H9 (cell line): ENCODE data around the gene PHF21B. TPM values are rescaled to one million over a fixed set of nuclear protein-coding genes. Genes with fewer than 3 reads are reported as not detected.

Experiments
- DNase-seq: peaks from one replicate; pipeline ENCODE4 v3.0.0-alpha.2; 2017
- H2AFZ ChIP-seq: one replicate; pipeline ENCODE4 v1.6.1; 2013; ENCODE audit warnings: mild to moderate bottlenecking, low read length, control low read depth, moderate library complexity
- H2AK5ac ChIP-seq: 2 replicates; pipeline ENCODE4 v1.6.1; 2013; ENCODE audit warnings: low read length, control low read depth, mixed read lengths; ENCODE audit not compliant: insufficient read length
- H2BK120ac ChIP-seq: one replicate; pipeline ENCODE4 v1.6.1; 2013; ENCODE audit warnings: low read depth, mild to moderate bottlenecking, low read length, control low read depth, inconsistent platforms; ENCODE audit not compliant: poor library complexity, severe bottlenecking
- H2BK12ac ChIP-seq: 2 replicates; pipeline ENCODE4 v1.6.1; 2013; ENCODE audit warnings: low read length, control low read depth, mixed read lengths, low read depth; ENCODE audit not compliant: insufficient read length
- H2BK15ac ChIP-seq: 2 replicates; pipeline ENCODE4 v1.6.1; 2013; ENCODE audit warnings: low read depth, low read length, control low read depth
- H2BK20ac ChIP-seq: one replicate; pipeline ENCODE4 v1.6.1; 2013; ENCODE audit warnings: low read depth, mild to moderate bottlenecking, low read length, control low read depth, inconsistent platforms; ENCODE audit not compliant: poor library complexity, severe bottlenecking
- H2BK5ac ChIP-seq: 2 replicates; pipeline ENCODE4 v1.6.1; 2013; ENCODE audit warnings: low read length, control low read depth, mixed read lengths; ENCODE audit not compliant: insufficient read length
- H3K14ac ChIP-seq: 2 replicates; pipeline ENCODE4 v1.6.1; 2013; ENCODE audit warnings: low read length, control low read depth; ENCODE audit not compliant: insufficient read depth
- H3K18ac ChIP-seq: 2 replicates; pipeline ENCODE4 v1.6.1; 2013; ENCODE audit warnings: low read depth, mild to moderate bottlenecking, mixed read lengths, low read length, control low read depth; ENCODE audit not compliant: insufficient read length
- H3K23ac ChIP-seq: 2 replicates; pipeline ENCODE4 v1.6.1; 2013; ENCODE audit warnings: low read length, control low read depth, mixed read lengths, low read depth; ENCODE audit not compliant: insufficient read length
- H3K23me2 ChIP-seq: 2 replicates; pipeline ENCODE4 v1.6.1; 2013; ENCODE audit warnings: low read depth, mild to moderate bottlenecking, mixed read lengths, low read length, control low read depth; ENCODE audit not compliant: insufficient read length, poor library complexity, severe bottlenecking
- H3K27ac ChIP-seq: 2 replicates; pipeline ENCODE4 v1.5.1; 2013; ENCODE audit warnings: low read length, control low read depth, mixed read lengths, low read depth; ENCODE audit not compliant: insufficient read length
- H3K27me3 ChIP-seq: 2 replicates; pipeline ENCODE4 v1.6.1; 2013; ENCODE audit warnings: low read length, control low read depth, inconsistent platforms; ENCODE audit not compliant: insufficient read depth
- H3K4ac ChIP-seq: 2 replicates; pipeline ENCODE4 v1.6.1; 2013; ENCODE audit warnings: low read depth, mild to moderate bottlenecking, control low read depth, inconsistent platforms, low read length, moderate library complexity
- H3K4me1 ChIP-seq: 2 replicates; pipeline ENCODE4 v1.6.1; 2013; ENCODE audit warnings: low read length, control low read depth, inconsistent platforms; ENCODE audit not compliant: insufficient read depth
- H3K4me2 ChIP-seq: 2 replicates; pipeline ENCODE4 v1.6.1; 2013; ENCODE audit warnings: low read length, control low read depth, mixed read lengths; ENCODE audit not compliant: insufficient read length, insufficient read depth
- H3K56ac ChIP-seq: 2 replicates; pipeline ENCODE4 v1.6.1; 2013; ENCODE audit warnings: low read depth, mild to moderate bottlenecking, mixed read lengths, low read length, control low read depth; ENCODE audit not compliant: insufficient read length
- H3K79me1 ChIP-seq: 2 replicates; pipeline ENCODE4 v1.6.1; 2013; ENCODE audit warnings: low read depth, mild to moderate bottlenecking, moderate library complexity, low read length, control low read depth, inconsistent platforms; ENCODE audit not compliant: insufficient read depth, poor library complexity, severe bottlenecking
- H3K79me2 ChIP-seq: 2 replicates; pipeline ENCODE4 v1.6.1; 2013; ENCODE audit warnings: low read length, control low read depth, inconsistent platforms; ENCODE audit not compliant: insufficient read depth
- H3K9ac ChIP-seq: 2 replicates; pipeline ENCODE4 v1.6.1; 2013; ENCODE audit warnings: low read length, control low read depth, mixed read lengths; ENCODE audit not compliant: insufficient read length; ENCODE audit errors: extremely low read depth
- H3K9me3 ChIP-seq: one replicate; pipeline ENCODE4 v1.6.1; 2013; ENCODE audit warnings: low read depth, low read length, inconsistent platforms; ENCODE audit not compliant: control insufficient read depth
- H3T11ph ChIP-seq: one replicate; pipeline ENCODE4 v1.6.1; 2013; ENCODE audit warnings: mild to moderate bottlenecking, low read length, control low read depth, inconsistent platforms
- H4K20me1 ChIP-seq: one replicate; pipeline ENCODE4 v1.6.1; 2013; ENCODE audit not compliant: control insufficient read depth, insufficient read length, insufficient read depth
- H4K5ac ChIP-seq: 2 replicates; pipeline ENCODE4 v1.6.1; 2013; ENCODE audit warnings: low read depth, mild to moderate bottlenecking, mixed read lengths, low read length, control low read depth; ENCODE audit not compliant: insufficient read length
- H4K8ac ChIP-seq: replicated peaks from 2 replicates; pipeline ENCODE4 v1.6.1; 2013; ENCODE audit warnings: low read length, control low read depth, mixed read lengths, low read depth; ENCODE audit not compliant: insufficient read length
- H4K91ac ChIP-seq: 2 replicates; pipeline ENCODE4 v1.6.1; 2013; ENCODE audit warnings: low read depth, mild to moderate bottlenecking, moderate library complexity, mixed read lengths, low read length, control low read depth; ENCODE audit not compliant: insufficient read length
- H3K27ac Mint-ChIP-seq, 3 experiments: 2 replicates in 2 of 3; 3 replicates in 1 of 3; pipeline ENCODE4 v1.8.0; 2020 to 2021; ENCODE audit warnings: mixed read lengths in 3 of 3, mild to moderate bottlenecking in 1 of 3, moderate library complexity in 1 of 3
- H3K27me3 Mint-ChIP-seq: 2 replicates; pipeline ENCODE4 v1.8.0; 2021; ENCODE audit warnings: low read depth, mild to moderate bottlenecking, moderate library complexity, mixed read lengths
- H3K36me3 Mint-ChIP-seq, 3 experiments: 2 replicates in 2 of 3; 3 replicates in 1 of 3; pipeline ENCODE4 v1.8.0; 2020 to 2021; ENCODE audit warnings: low read depth in 3 of 3, mixed read lengths in 3 of 3; ENCODE audit not compliant: insufficient read depth in 1 of 3
- H3K4me1 Mint-ChIP-seq, 2 experiments: 2 replicates each; pipeline ENCODE4 v1.8.0; 2020; ENCODE audit warnings: mixed read lengths in 2 of 2
- H3K4me3 Mint-ChIP-seq, 2 experiments: 2 replicates in 1 of 2; 3 replicates in 1 of 2; pipeline ENCODE4 v1.8.0; 2020 to 2021; ENCODE audit warnings: mild to moderate bottlenecking in 2 of 2, mixed read lengths in 2 of 2, moderate library complexity in 1 of 2
- H3K9me3 Mint-ChIP-seq, 2 experiments: 2 replicates in 1 of 2; 3 replicates in 1 of 2; pipeline ENCODE4 v1.8.0; 2020; ENCODE audit warnings: mild to moderate bottlenecking in 2 of 2, mixed read lengths in 2 of 2, moderate library complexity in 1 of 2
- CTCF ChIP-seq: fragments of 200-600 bp; sonication (generic); conservative IDR thresholded peaks from 3 replicates; pipeline ENCODE4 v1.8.0; 2021; ENCODE audit warnings: antibody characterized with exemption, mild to moderate bottlenecking
- WGBS: extraction: QIAGEN DNeasy Blood & Tissue Kit; methylation state at CpG from one replicate; pipeline ENCODE4 v1.1.7; 2013; ENCODE audit warnings: missing lambda C conversion rate, low lambda C conversion rate, mixed read lengths; ENCODE audit not compliant: insufficient read length; ENCODE audit errors: extremely low coverage; 5-methylcytosine and 5-hydroxymethylcytosine counted together
- total RNA-seq: library from RNA; stranded (reverse); gene quantifications from 2 replicates; pipeline ENCODE4 v1.2.1, GENCODE V29; 2021

The PHF21B gene
- total RNA-seq, 1 experiment from 2014 or later = 60.3 TPM

GRCh38 chr22:45047260-45047659, 37.5 kb upstream of the PHF21B start:
- Mint-ChIP-seq H3K36me3 (peaks cover 2 to 21% (median 14%) of the 10 kb centered on the region in 3 experiments; a peak in 5 of 7 replicates), H3K27me3 (peaks cover 71% of the 10 kb centered on the region), H3K9me3 (peaks cover 15 to 27% of the 10 kb centered on the region in 2 experiments), H3K27ac (no peak overlapping the region), H3K4me1 (peaks cover 55 to 60% of the 10 kb centered on the region in 2 experiments), H3K4me3 (no peak overlapping the region; a peak in 1 of 5 replicates)
- Histone ChIP-seq H2AFZ (no peak overlapping the region), H3K4ac (no peak overlapping the region), H4K91ac (no peak overlapping the region), H2AK5ac (no peak overlapping the region), H3K56ac (no peak overlapping the region), H3T11ph (no peak overlapping the region), H4K8ac (no peak overlapping the region), H2BK12ac (no peak overlapping the region), H3K23ac (no peak overlapping the region), H3K4me1 (peaks cover 1% of the 10 kb centered on the region; the same call in 1 of the 2 replicates), H2BK15ac (no peak overlapping the region), H3K27ac (no peak overlapping the region), H3K27me3 (no peaks in the 10 kb centered on the region; the same call in 1 of the 2 replicates), H3K23me2 (no peaks in the 10 kb centered on the region), H3K9me3 (peaks cover 6% of the 10 kb centered on the region), H3K4me2 (no peak overlapping the region), H2BK5ac (no peak overlapping the region), H3K79me1 (no peaks in the 10 kb centered on the region), H2BK120ac (no peak overlapping the region), H3K14ac (no peak overlapping the region), H2BK20ac (no peak overlapping the region), H3K9ac (no peak overlapping the region), H4K5ac (no peak overlapping the region), H3K18ac (no peak overlapping the region), H3K79me2 (no peaks in the 10 kb centered on the region), H4K20me1 (no peaks in the 10 kb centered on the region)
- no peak for DNase-seq
- no CpG with 5 or more reads among the region's 6 CpGs for WGBS
- no peak for TF ChIP-seq CTCF
